ENCODE measurements around the gene PIK3AP1. TPM values are rescaled to one million over a fixed set of nuclear protein-coding genes. Genes with fewer than 3 reads are reported as not detected.
"Not testable (repeated sequence)": the region's sequence is repeated elsewhere in the genome, so short reads cannot be mapped to it uniquely, and the experiment has no call there.

Gene PIK3AP1
- total RNA-seq, 1 experiment from 2014 or later = 1.7 TPM

DNA sequence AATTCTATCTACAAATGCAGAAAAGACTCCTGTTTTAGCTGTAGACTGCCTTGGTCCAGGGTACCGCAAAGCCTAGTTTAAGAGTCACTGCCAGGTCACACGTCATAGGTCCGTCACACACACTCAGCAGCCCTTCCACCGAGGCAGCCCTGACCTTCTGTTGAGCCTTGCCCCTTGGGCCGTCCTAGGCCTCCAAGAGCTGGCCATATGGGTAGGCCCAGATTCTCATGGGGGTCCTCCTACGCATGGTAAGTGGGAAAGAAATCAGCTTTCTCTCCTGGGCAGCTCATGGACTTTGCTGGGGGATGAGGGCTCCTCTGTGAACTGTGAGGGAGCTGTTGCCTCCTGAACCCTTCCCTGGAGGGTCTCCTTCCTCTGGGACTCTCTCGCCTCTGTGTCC lies 19.8 kb upstream of the PIK3AP1 start:
- H3K4me3 ChIP-seq = no peak overlapping the region
- no peaks in the 10 kb centered on the region for H3K4me1 ChIP-seq (replicated peaks; ENCODE audit: insufficient read depth)
- no peak overlapping the region for H3K4me2 ChIP-seq
- TF ChIP-seq, protein P1, sequence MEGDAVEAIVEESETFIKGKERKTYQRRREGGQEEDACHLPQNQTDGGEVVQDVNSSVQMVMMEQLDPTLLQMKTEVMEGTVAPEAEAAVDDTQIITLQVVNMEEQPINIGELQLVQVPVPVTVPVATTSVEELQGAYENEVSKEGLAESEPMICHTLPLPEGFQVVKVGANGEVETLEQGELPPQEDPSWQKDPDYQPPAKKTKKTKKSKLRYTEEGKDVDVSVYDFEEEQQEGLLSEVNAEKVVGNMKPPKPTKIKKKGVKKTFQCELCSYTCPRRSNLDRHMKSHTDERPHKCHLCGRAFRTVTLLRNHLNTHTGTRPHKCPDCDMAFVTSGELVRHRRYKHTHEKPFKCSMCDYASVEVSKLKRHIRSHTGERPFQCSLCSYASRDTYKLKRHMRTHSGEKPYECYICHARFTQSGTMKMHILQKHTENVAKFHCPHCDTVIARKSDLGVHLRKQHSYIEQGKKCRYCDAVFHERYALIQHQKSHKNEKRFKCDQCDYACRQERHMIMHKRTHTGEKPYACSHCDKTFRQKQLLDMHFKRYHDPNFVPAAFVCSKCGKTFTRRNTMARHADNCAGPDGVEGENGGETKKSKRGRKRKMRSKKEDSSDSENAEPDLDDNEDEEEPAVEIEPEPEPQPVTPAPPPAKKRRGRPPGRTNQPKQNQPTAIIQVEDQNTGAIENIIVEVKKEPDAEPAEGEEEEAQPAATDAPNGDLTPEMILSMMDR (conservative IDR thresholded peaks at IDR 0.05) = no peak
- TF ChIP-seq EZH2 (IDR thresholded peaks at IDR 0.05; ENCODE audit: low read depth) = no peak
- ChIA-PET CTCF (no interaction called here), POLR2A (ENCODE audit: unreplicated experiment) (no interaction called here)
- DNase-seq = no peak
- intact Hi-C loops (cut with micrococcal nuclease; ENCODE audit: unreplicated experiment) = no loop called here
- no peaks in the 10 kb centered on the region for H3K36me3 ChIP-seq (ENCODE audit: low read depth)
- H3F3A ChIP-seq (ENCODE audit: insufficient read depth, low read depth) = no peaks in the 10 kb centered on the region
- no peaks in the 10 kb centered on the region for H3K27me3 ChIP-seq (ENCODE audit: insufficient read depth, low read depth)
- no peaks in the 10 kb centered on the region for H3K9me2 ChIP-seq (ENCODE audit: insufficient read depth)
- H3K79me2 ChIP-seq (ENCODE audit: low read depth) = no peaks in the 10 kb centered on the region
- BruUV-seq (replicated peaks) = no TSS peak
- H4K20me1 ChIP-seq (ENCODE audit: insufficient read depth) = no peaks in the 10 kb centered on the region
- H3K9me3 ChIP-seq (ENCODE audit: insufficient read depth, low read depth) = no peaks in the 10 kb centered on the region
- no peak overlapping the region for H2AFZ ChIP-seq
- no peak overlapping the region for H3K27ac ChIP-seq

DNA sequence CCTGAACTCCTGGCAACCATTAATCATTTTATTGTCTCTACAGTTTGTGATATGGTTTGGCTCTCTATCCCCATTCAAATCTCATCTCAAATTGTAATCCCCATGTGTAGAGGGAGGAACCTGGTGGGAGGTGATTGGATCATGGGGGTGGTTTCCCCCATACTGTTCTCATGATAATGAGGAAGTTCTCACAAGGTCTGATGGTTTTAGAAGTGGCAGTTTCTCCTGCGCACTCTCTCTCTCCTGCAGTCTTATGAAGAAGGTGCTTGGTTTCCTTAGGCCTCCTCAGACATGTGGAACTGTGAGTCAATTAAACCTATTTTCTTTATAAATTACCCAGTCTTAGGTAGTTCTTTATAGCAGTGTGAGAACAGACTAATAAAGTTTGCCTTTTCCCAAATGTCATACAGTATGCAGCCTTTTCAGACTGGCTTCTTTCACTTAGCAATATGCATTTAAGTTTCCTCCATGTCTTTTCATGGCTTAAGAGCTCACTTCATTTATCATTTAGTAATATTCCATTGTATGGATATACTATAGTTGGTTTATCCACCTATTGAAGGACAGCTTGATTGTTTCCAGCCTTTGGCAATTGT lies 17.1 kb upstream of the PIK3AP1 start:
- H3K9me2 ChIP-seq (ENCODE audit: insufficient read depth); H3K9me3 ChIP-seq (ENCODE audit: insufficient read depth, low read depth); H3F3A ChIP-seq (ENCODE audit: insufficient read depth, low read depth); H3K4me3 ChIP-seq; H3K27ac ChIP-seq; H4K20me1 ChIP-seq (ENCODE audit: insufficient read depth); H2AFZ ChIP-seq; H3K27me3 ChIP-seq (ENCODE audit: insufficient read depth, low read depth); BruUV-seq (replicated peaks); intact Hi-C loops (cut with micrococcal nuclease; ENCODE audit: unreplicated experiment); CTCF ChIA-PET; H3K36me3 ChIP-seq (ENCODE audit: low read depth); H3K4me1 ChIP-seq (replicated peaks; ENCODE audit: insufficient read depth); DNase-seq; H3K4me2 ChIP-seq; H3K79me2 ChIP-seq (ENCODE audit: low read depth): not testable (repeated sequence)
- POLR2A ChIA-PET (ENCODE audit: unreplicated experiment) = interaction anchor here (0.6 kb wide), 1 partner anchor 45 kb away, joined by 5 read pairs; no protein-coding TSS in a partner anchor

DNA sequence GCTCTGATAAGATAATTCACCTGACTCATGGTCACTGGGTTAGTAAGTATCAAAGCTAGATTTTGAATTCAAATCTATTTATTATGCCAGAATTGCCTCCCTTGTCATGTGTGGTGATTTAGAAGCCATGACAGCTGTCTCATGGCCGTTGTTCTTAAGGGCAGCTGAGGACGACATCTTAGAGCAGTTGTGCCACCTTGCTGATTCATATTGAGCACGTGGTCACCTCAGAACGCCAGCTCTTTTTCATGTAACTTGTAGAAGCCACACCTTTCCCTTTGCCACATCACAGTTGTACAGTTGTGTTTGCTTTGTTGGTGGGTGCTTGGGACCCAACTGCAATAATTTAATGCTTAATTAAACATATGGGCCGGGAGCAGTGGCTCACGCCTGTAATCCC lies 4.3 kb upstream of the PIK3AP1 start:
- H3F3A ChIP-seq (ENCODE audit: insufficient read depth, low read depth) = no peaks in the 10 kb centered on the region
- ChIA-PET POLR2A (ENCODE audit: unreplicated experiment) (no interaction called here), CTCF (no interaction called here)
- H3K27me3 ChIP-seq (ENCODE audit: insufficient read depth, low read depth) = no peaks in the 10 kb centered on the region
- H3K79me2 ChIP-seq (ENCODE audit: low read depth) = no peaks in the 10 kb centered on the region
- no peaks in the 10 kb centered on the region for H3K4me1 ChIP-seq (replicated peaks; ENCODE audit: insufficient read depth)
- H3K27ac ChIP-seq = no peak overlapping the region
- H3K36me3 ChIP-seq (ENCODE audit: low read depth) = no peaks in the 10 kb centered on the region
- no TSS peak for BruUV-seq (replicated peaks)
- H3K4me3 ChIP-seq = no peak overlapping the region
- no peak for DNase-seq
- no peak for TF ChIP-seq EZH2 (IDR thresholded peaks at IDR 0.05; ENCODE audit: low read depth)
- TF ChIP-seq, protein P1 (conservative IDR thresholded peaks at IDR 0.05) = no peak
- H3K9me2 ChIP-seq (ENCODE audit: insufficient read depth) = no peaks in the 10 kb centered on the region
- H2AFZ ChIP-seq = no peak overlapping the region
- intact Hi-C loops (cut with micrococcal nuclease; ENCODE audit: unreplicated experiment) = no loop called here
- H3K4me2 ChIP-seq = no peak overlapping the region
- H3K9me3 ChIP-seq (ENCODE audit: insufficient read depth, low read depth) = no peaks in the 10 kb centered on the region
- no peaks in the 10 kb centered on the region for H4K20me1 ChIP-seq (ENCODE audit: insufficient read depth)

DNA sequence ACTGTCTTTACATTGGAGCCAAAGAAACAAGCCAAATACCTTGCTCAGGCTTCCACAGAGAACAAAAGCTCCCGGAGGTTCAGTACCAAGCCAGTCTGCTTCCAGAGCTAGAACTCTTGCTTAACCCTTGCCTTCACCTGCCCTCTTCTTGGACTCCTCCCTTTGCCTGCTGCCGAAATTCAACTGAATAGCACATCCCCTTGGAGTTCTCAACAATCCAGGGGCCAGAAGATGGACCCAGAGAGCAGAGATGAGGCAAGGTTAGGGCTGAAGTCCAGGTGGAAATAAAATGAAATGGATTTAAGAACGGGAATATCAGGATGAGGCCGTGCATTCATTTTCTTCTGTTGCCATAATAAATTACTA lies 876 bp upstream of the PIK3AP1 start:
- Histone ChIP-seq H3K9me2 (ENCODE audit: insufficient read depth) (no peaks in the 10 kb centered on the region), H3K4me2 (no peak overlapping the region), H3K4me3 (no peak overlapping the region), H3K9me3 (ENCODE audit: insufficient read depth, low read depth) (no peaks in the 10 kb centered on the region), H3K36me3 (ENCODE audit: low read depth) (no peaks in the 10 kb centered on the region), H2AFZ (no peak overlapping the region), H3K27me3 (ENCODE audit: insufficient read depth, low read depth) (no peaks in the 10 kb centered on the region), H3K4me1 (replicated peaks; ENCODE audit: insufficient read depth) (no peaks in the 10 kb centered on the region), H3F3A (ENCODE audit: insufficient read depth, low read depth) (no peaks in the 10 kb centered on the region), H3K79me2 (ENCODE audit: low read depth) (no peaks in the 10 kb centered on the region), H4K20me1 (ENCODE audit: insufficient read depth) (no peaks in the 10 kb centered on the region), H3K27ac (no peak overlapping the region)
- TF ChIP-seq, protein P1 (conservative IDR thresholded peaks at IDR 0.05) = no peak
- TF ChIP-seq EZH2 (IDR thresholded peaks at IDR 0.05; ENCODE audit: low read depth) = no peak
- no peak for DNase-seq
- CTCF ChIA-PET = no interaction called here
- BruUV-seq (replicated peaks) = no TSS peak
- intact Hi-C loops (cut with micrococcal nuclease; ENCODE audit: unreplicated experiment) = no loop called here
- POLR2A ChIA-PET (ENCODE audit: unreplicated experiment) = no interaction called here
